ENCODE data around the gene TWNK. TPM values are rescaled to one million over a fixed set of nuclear protein-coding genes. Genes with fewer than 3 reads are reported as not detected.
A peak's percentile ranks its signal among the peaks of the same experiment; 100 is the strongest.

The TWNK gene
- total and polyA plus RNA-seq, 9 of the 15 experiments (the other 6 are each of a cell fraction or from before 2014, with no cell fraction given), result 11.6 to 34.7 (median 17.4) TPM

GRCh38 chr10:100997360-100998182 lies 10.2 kb downstream of the TWNK start (continued):
- TF ChIP-seq MYC (IDR thresholded peaks at IDR 0.05; ENCODE audit: low read depth, low read length), result peak; percentile 57; the same call in 1 of the 2 replicates
- TF ChIP-seq MYC (CRISPR knock-in tag; IDR thresholded peaks at IDR 0.05; ENCODE audit: borderline replicate concordance, low read depth), result no peak
- TF ChIP-seq RAD51 (IDR thresholded peaks at IDR 0.05; ENCODE audit: borderline replicate concordance, low read depth), result peak; percentile 23; the same call in 1 of the 2 replicates
- 0 out of 2 replicates have a peak, but pooled peaks have one; percentile 3 for TF ChIP-seq KLF16 (IDR thresholded peaks at IDR 0.05)
- TF ChIP-seq HDAC6 (IDR thresholded peaks at IDR 0.05; ENCODE audit: low read depth, low read length), result no peak
- peak; percentile 51; the same call in 1 of the 2 replicates for TF ChIP-seq USF1 (CRISPR knock-in tag; IDR thresholded peaks at IDR 0.05)
- TF ChIP-seq XRCC5 (IDR thresholded peaks at IDR 0.05; ENCODE audit: low read depth, low read length), result 0 out of 2 replicates have a peak, but pooled peaks have one; percentile 23
- peak; percentile 50 for TF ChIP-seq KDM5B (IDR thresholded peaks at IDR 0.05; ENCODE audit: insufficient replicate concordance, low read depth, low read length)
- no peak for TF ChIP-seq SREBF1 (IDR thresholded peaks at IDR 0.05; ENCODE audit: borderline replicate concordance, low read depth, low read length)
- peak; percentile 17 for TF ChIP-seq CHD4 (IDR thresholded peaks at IDR 0.05; ENCODE audit: insufficient read depth, insufficient replicate concordance, low read depth, low read length, poor library complexity, severe bottlenecking)
- TF ChIP-seq ZBTB2 (IDR thresholded peaks at IDR 0.05), result peak; percentile 32; the same call in 1 of the 2 replicates
- TF ChIP-seq FOXK2 (conservative IDR thresholded peaks at IDR 0.05 in 1 of 2, IDR thresholded peaks at IDR 0.05 in 1 of 2; ENCODE audit: low read depth in 2 of 2), result 0 out of 4 replicates have a peak, but pooled peaks of 1 of the 2 experiments have one; percentile 35
- TF ChIP-seq NR2C2 (CRISPR knock-in tag; IDR thresholded peaks at IDR 0.05), result no peak; the same call in 1 of the 2 replicates
- TF ChIP-seq NR2C2 (tag; IDR thresholded peaks at IDR 0.05), result peak; percentile 19; the same call in 1 of the 2 replicates
- TF ChIP-seq EWSR1 (IDR thresholded peaks at IDR 0.05; ENCODE audit: borderline replicate concordance, low read depth, partially characterized antibody), result no peak
- TF ChIP-seq ZC3H8 (IDR thresholded peaks at IDR 0.05), result no peak
- no peak for TF ChIP-seq HNRNPK (IDR thresholded peaks at IDR 0.05; ENCODE audit: low read depth, low read length, poor library complexity, severe bottlenecking)
- TF ChIP-seq TFAP4 (CRISPR knock-in tag; IDR thresholded peaks at IDR 0.05; ENCODE audit: borderline replicate concordance), result 0 out of 2 replicates have a peak, but pooled peaks have one; percentile 59
- TF ChIP-seq PHF20 (IDR thresholded peaks at IDR 0.05; ENCODE audit: partially characterized antibody), result peak; percentile 32
- TF ChIP-seq FIP1L1 (IDR thresholded peaks at IDR 0.05; ENCODE audit: low read depth, low read length, poor library complexity, severe bottlenecking), result peak; percentile 79
- TF ChIP-seq TFE3 (CRISPR knock-in tag; IDR thresholded peaks at IDR 0.05), result peak; percentile 40; the same call in 1 of the 2 replicates

Data from K562 (cell line).